A549 (cell line): Measurements from ENCODE around the gene MYRF. TPM values are rescaled to one million over a fixed set of nuclear protein-coding genes. Genes with fewer than 3 reads are reported as not detected.

Source experiments
- ATAC-seq, 2 experiments: fragments of 200-7000 bp in 1 of 2; fragments of >200 bp in 1 of 2; cut with Nextera tagmentation in 1 of 2; cut with Tn5 transposase in 1 of 2; 3 replicates each; pipeline versions ENCODE4 v1.8.0 to v1.9.1; 2018 to 2020; ENCODE audit warnings: mild to moderate bottlenecking in 1 of 2, moderate library complexity in 1 of 2
- CTCF ChIA-PET: fragments of 300-600 bp; sonication (Branson Sonifier 250); formaldehyde crosslinking; extraction: SDS; loops from one replicate; lab custom pipeline; 2021; ENCODE audit warnings: antibody characterized with exemption, inconsistent platforms; lab: Yijun Ruan, JAX
- POLR2A ChIA-PET: fragments of 350-600 bp; formaldehyde crosslinking; extraction: SDS; loops from one replicate; lab custom pipeline; 2021; ENCODE audit warnings: antibody characterized with exemption, inconsistent platforms; lab: Yijun Ruan, JAX
- DNase-seq, 2 experiments: peaks; one replicate each; pipeline versions ENCODE4 v3.0.0 to v3.0.0-alpha.2; 2011 to 2016; ENCODE audit warnings: low read depth in 1 of 2, low spot score in 1 of 2
- FAIRE-seq: peaks from 2 replicates; lab custom pipeline; 2011; peaks lifted over from hg19 to GRCh38; lab: Jason Lieb, UNC
- H3K27ac ChIP-seq, 2 experiments: fragments of >200 bp; sonication (Bioruptor Twin); formaldehyde crosslinking; 3 replicates each; pipeline ENCODE4 v1.5.1; 2016 to 2017
- H3K4me1 ChIP-seq: fragments of >200 bp; sonication (Bioruptor Twin); formaldehyde crosslinking; 3 replicates; pipeline ENCODE4 v1.6.1; 2016
- H3K4me2 ChIP-seq: fragments of >200 bp; sonication (Bioruptor Twin); formaldehyde crosslinking; 3 replicates; pipeline ENCODE4 v1.6.1; 2016
- H3K4me3 ChIP-seq: fragments of >200 bp; sonication (Bioruptor Twin); formaldehyde crosslinking; 3 replicates; pipeline ENCODE4 v1.5.1; 2016
- H3K9me3 ChIP-seq: fragments of >200 bp; sonication (Bioruptor Twin); formaldehyde crosslinking; 3 replicates; pipeline ENCODE4 v1.6.1; 2016
- BCL3 ChIP-seq: fragments of >200 bp; sonication (Bioruptor Twin); formaldehyde crosslinking; IDR thresholded peaks from 3 replicates; pipeline ENCODE4 v1.6.1; 2016
- CHD4 ChIP-seq: fragments of 200-600 bp; sonication (generic); IDR thresholded peaks from 2 replicates; pipeline ENCODE4 v1.6.1; 2016; ENCODE audit warnings: antibody characterized with exemption, mild to moderate bottlenecking, borderline replicate concordance
- CTCF ChIP-seq: fragments of >200 bp; sonication (Bioruptor Twin); formaldehyde crosslinking; IDR thresholded peaks from 3 replicates; pipeline ENCODE4 v1.5.1; 2016
- EHMT2 ChIP-seq: fragments of 200-600 bp; sonication (generic); IDR thresholded peaks from 2 replicates; pipeline ENCODE4 v1.6.1; 2016; ENCODE audit warnings: antibody characterized with exemption, low read depth, mild to moderate bottlenecking, moderate library complexity
- ESRRA ChIP-seq: fragments of 150-350 bp; IDR thresholded peaks from 2 replicates; pipeline ENCODE4 v1.6.1; 2014; ENCODE audit warnings: mild to moderate bottlenecking, low read length, borderline replicate concordance
- FOSB ChIP-seq: fragments of 250-450 bp; sonication (Bioruptor Pico); IDR thresholded peaks from 2 replicates; pipeline ENCODE4 v1.5.0; 2020; ENCODE audit warnings: mild to moderate bottlenecking, moderate library complexity
- FOXS1 ChIP-seq: fragments of 250-450 bp; sonication (Bioruptor Pico); IDR thresholded peaks from 2 replicates; pipeline ENCODE4 v1.5.0; 2020; ENCODE audit warnings: mild to moderate bottlenecking, moderate library complexity
- GATA3 ChIP-seq: IDR thresholded peaks from 2 replicates; pipeline ENCODE4 v1.6.1; 2012; ENCODE audit warnings: borderline replicate concordance
- HDAC2 ChIP-seq: fragments of 200-600 bp; sonication (generic); IDR thresholded peaks from 2 replicates; pipeline ENCODE4 v1.6.1; 2016
- KDM1A ChIP-seq: fragments of 200-600 bp; sonication (generic); IDR thresholded peaks from 2 replicates; pipeline ENCODE4 v1.6.1; 2016; ENCODE audit warnings: low read depth, mild to moderate bottlenecking
- KDM5A ChIP-seq: fragments of 200-600 bp; sonication (generic); IDR thresholded peaks from 2 replicates; pipeline ENCODE4 v1.6.1; 2016; ENCODE audit warnings: antibody characterized with exemption, mild to moderate bottlenecking
- MAFK ChIP-seq: fragments of 450-650 bp; IDR thresholded peaks from 2 replicates; pipeline ENCODE4 v1.6.1; 2014; ENCODE audit not compliant: partially characterized antibody
- MAZ ChIP-seq: fragments of 150-350 bp; IDR thresholded peaks from 2 replicates; pipeline ENCODE4 v1.6.1; 2014; ENCODE audit warnings: antibody characterized with exemption, low read depth, low read length, borderline replicate concordance
- NPAS2 ChIP-seq: fragments of 250-450 bp; sonication (Bioruptor Pico); IDR thresholded peaks from 2 replicates; pipeline ENCODE4 v1.8.0; 2022; ENCODE audit warnings: mild to moderate bottlenecking, moderate library complexity, borderline replicate concordance
- PBX3 ChIP-seq: IDR thresholded peaks from 2 replicates; pipeline ENCODE4 v1.6.1; 2012
- POLR2A ChIP-seq: IDR thresholded peaks from 2 replicates; pipeline ENCODE4 v1.6.1; 2012; ENCODE audit warnings: mild to moderate bottlenecking, low read length
- RAD21 ChIP-seq, 2 experiments: fragments of >200 bp in 1 of 2; sonication (Bioruptor Twin) in 1 of 2; formaldehyde crosslinking in 1 of 2; IDR thresholded peaks in 1 of 2; conservative IDR thresholded peaks in 1 of 2; 2 replicates in 1 of 2; 3 replicates in 1 of 2; pipeline ENCODE4 v1.6.1; 2012 to 2018; ENCODE audit warnings: inconsistent platforms in 1 of 2
- RCOR1 ChIP-seq: fragments of 150-350 bp; IDR thresholded peaks from 2 replicates; pipeline ENCODE4 v1.6.1; 2014; ENCODE audit warnings: antibody characterized with exemption, low read length, low read depth
- ZC3H11A ChIP-seq: fragments of 450-650 bp; IDR thresholded peaks from 2 replicates; pipeline ENCODE4 v1.6.1; 2014; ENCODE audit warnings: antibody characterized with exemption, mild to moderate bottlenecking
- ZFP36 ChIP-seq: fragments of 450-650 bp; IDR thresholded peaks from 2 replicates; pipeline ENCODE4 v1.6.1; 2014; ENCODE audit warnings: borderline replicate concordance; ENCODE audit not compliant: partially characterized antibody
- WGBS: methylation state at CpG from one replicate; pipeline ENCODE4 v1.1.6; 2017; ENCODE audit errors: missing lambda C conversion rate; 5-methylcytosine and 5-hydroxymethylcytosine counted together
- polyA plus RNA-seq, 4 experiments: library from polyadenylated mRNA; depleted of rRNA in 3 of 4; stranded (reverse); fragments of >200 nt; fragmentation: RNase III in 1 of 4; extraction: RNeasy Plus Mini Kit Qiagen cat#74134 plus additional on column Dnase treatment in 1 of 4; gene quantifications; 2 replicates in 3 of 4; 3 replicates in 1 of 4; pipeline ENCODE4 v1.2.3, GENCODE V29; 2011 to 2017
- TF ChIP-seq, protein P1 (sequence below): IDR thresholded peaks from 2 replicates; pipeline ENCODE4 v1.6.1; 2012; ENCODE audit warnings: low read depth, borderline replicate concordance

Gene MYRF
- polyA plus RNA-seq, 2 of the 4 experiments (the other 2 are of a cell fraction): 14.7 to 22.3 TPM

- Histone ChIP-seq H3K27ac (no peak overlapping the region), H3K9me3 (no peaks in the 10 kb centered on the region), H3K4me2 (no peak overlapping the region), H3K4me1 (peaks cover 11% of the 10 kb centered on the region), H3K4me3 (no peak overlapping the region)
- no peak for ATAC-seq
- no peak for FAIRE-seq
- TF ChIP-seq CHD4: no peak
- TF ChIP-seq EHMT2: no peak
- no peak for TF ChIP-seq RAD21 (conservative IDR thresholded peaks at IDR 0.05 in 1 of 2, IDR thresholded peaks at IDR 0.05 in 1 of 2)
- no peak for TF ChIP-seq MAFK
- no peak for TF ChIP-seq ZFP36
- TF ChIP-seq, protein P1, sequence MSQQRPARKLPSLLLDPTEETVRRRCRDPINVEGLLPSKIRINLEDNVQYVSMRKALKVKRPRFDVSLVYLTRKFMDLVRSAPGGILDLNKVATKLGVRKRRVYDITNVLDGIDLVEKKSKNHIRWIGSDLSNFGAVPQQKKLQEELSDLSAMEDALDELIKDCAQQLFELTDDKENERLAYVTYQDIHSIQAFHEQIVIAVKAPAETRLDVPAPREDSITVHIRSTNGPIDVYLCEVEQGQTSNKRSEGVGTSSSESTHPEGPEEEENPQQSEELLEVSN: no peak
- TF ChIP-seq ZC3H11A: no peak
- WGBS: 93% methylated on average over 14 of the region's 20 CpGs
- POLR2A ChIA-PET: no interaction called here
- DNase-seq: no peak
- CTCF ChIA-PET: interaction anchor here (0.7 to 11.1 kb wide), 12 partner anchors 7 to 364 kb away, joined by 3 to 156 read pairs (median 3); partner anchors contain the start of gene TMEM216
These were observed 8.3 kb upstream of the MYRF start for GRCh38 chr11:61744181-61744580.

GRCh38 chr11:61744609-61745156, 7.8 kb upstream of the MYRF start:
- ChIA-PET POLR2A (no interaction called here), CTCF (interaction anchor here (0.9 to 11.1 kb wide), 8 partner anchors 8 to 363 kb away, joined by 3 to 156 read pairs (median 4); partner anchors contain the start of gene TMEM216)
- no peak for DNase-seq
- TF ChIP-seq BCL3 (no peak), HDAC2 (no peak), KDM5A (no peak), CTCF (no peak), NPAS2 (no peak), FOSB (CRISPR knock-in tag) (no peak), MAZ (no peak), POLR2A (no peak), PBX3 (no peak), FOXS1 (no peak), RCOR1 (no peak), KDM1A (no peak), ESRRA (no peak), GATA3 (no peak)
- TF ChIP-seq, protein P1: no peak
- Histone ChIP-seq H3K4me1 (peaks cover 11% of the 10 kb centered on the region), H3K9me3 (no peaks in the 10 kb centered on the region), H3K4me3 (no peak overlapping the region), H3K27ac (no peak overlapping the region), H3K4me2 (no peak overlapping the region)
- no peak for ATAC-seq
- WGBS: 90% methylated on average over 5 of the region's 10 CpGs
- FAIRE-seq: no peak
